B cell (primary cell): ENCODE data around the gene SCNM1.

Experiments used
- CTCF ChIP-seq: fragments of 200-600 bp; IDR thresholded peaks from one replicate; pipeline ENCODE4 v1.8.0; 2022; ENCODE audit warnings: antibody characterized with exemption, mild to moderate bottlenecking
- EZH2 ChIP-seq: IDR thresholded peaks from 2 replicates; pipeline ENCODE4 v1.6.1; 2012; ENCODE audit warnings: borderline replicate concordance, low read depth, mild to moderate bottlenecking, moderate library complexity, low read length; ENCODE audit not compliant: insufficient read depth, poor library complexity, severe bottlenecking

GRCh38 chr1:151193304-151193703 is 27.4 kb downstream of the SCNM1 start:
- TF ChIP-seq CTCF = no peak
- TF ChIP-seq EZH2 = no peak
